Stimulated activated CD4-positive, alpha-beta T cell treated with anti-CD3 and anti-CD28 coated beads, TNF-alpha, amount 100 ng/mL, for 24 hours (primary cell): Measurements from ENCODE around the gene EFNB1.
"Not testable (repeated sequence)": the region's sequence is repeated elsewhere in the genome, so short reads cannot be mapped to it uniquely, and the experiment has no call there.

Experiments used
- DNase-seq, 3 experiments: peaks; one replicate each; pipeline ENCODE4 v3.0.0-alpha.2; 2020; ENCODE audit warnings: low read depth in 3 of 3

Gene EFNB1

DNA sequence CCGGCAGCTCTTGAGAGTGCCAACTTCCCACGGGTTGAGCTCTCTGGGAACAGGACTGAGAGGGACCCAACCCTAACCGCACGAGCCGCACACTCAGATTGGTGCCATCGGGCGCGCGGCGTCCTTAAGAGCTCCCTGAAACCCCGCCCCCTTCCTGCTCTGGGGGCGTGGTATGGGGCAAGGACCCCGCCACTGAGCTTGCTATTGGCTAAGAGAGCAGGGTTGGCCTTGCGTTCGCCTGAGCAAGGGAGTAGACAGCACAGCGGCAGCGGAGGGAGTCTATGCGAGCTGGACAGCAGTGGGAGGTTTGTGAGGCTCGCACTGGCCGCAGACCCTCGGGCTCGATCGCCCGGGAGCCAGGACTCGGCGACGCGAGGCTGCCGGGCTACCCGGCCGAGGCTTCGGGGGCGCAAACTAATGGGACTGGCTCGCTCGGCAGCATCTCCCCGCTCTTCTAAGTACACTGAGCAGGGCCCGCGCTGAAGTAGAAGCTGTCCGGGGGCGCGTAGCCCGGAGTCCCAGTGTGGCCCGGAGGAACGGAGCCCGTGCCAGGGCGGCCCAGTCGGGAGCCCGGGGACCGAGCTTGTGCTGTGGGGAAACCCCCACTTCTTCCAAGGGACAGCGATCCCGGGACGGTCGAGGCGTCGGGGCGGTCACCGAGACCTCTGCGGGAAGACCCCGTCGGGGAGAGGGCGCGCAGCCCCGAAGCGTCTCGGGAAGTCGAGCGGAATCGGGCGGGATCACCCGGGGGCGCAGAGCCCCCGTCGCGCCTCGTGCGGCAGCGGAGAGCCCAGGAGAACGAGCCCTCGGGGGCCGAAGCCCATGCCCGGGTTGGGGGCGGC, at the start of gene EFNB1:
Gene EFNB1, plus strand, starts transcription at position 282 of the 842 bp plus-strand sequence. CDS start 756 bp downstream, outside the sequence.
- peak; percentile 68 to 82 (median 69) for DNase-seq

DNA sequence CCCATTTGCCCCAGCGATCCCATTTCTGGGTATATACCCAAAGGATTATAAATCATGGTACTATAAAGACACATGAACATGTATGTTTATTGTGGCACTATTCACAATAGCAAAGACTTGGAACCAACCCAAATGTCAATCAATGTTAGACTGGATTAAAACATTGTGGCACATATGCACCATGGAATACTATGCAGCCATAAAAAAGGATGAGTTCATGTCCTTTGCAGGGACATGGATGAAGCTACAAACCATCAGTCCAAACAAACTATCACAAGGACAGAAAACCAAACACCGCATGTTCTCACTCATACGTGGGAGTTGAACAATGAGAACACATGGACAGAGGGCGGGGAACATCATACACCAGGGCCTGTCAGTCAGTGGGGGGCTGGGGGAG, 47.5 kb upstream of the EFNB1 start:
- DNase-seq: not testable (repeated sequence)

GRCh38 chrX:68784816-68785215, 44.0 kb upstream of the EFNB1 start:
- DNase-seq: no peak

DNA sequence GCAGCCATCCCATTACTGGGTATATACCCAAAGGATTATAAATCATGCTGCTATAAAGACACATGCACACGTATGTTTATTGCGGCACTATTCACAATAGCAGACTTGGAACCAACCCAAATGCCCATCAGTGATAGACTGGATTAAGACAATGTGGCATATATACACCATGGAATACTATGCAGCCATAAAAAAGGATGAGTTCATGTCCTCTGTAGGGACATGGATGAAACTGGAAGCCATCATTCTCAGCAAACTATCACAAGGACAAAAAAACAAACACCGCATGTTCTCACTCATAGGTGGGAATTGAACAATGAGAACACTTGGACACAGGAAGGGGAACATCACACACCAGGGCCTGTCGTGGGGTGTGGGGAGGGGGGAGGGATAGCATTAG, 42.2 kb upstream of the EFNB1 start:
- DNase-seq: not testable (repeated sequence)

GRCh38 chrX:68789966-68790365, 38.9 kb upstream of the EFNB1 start:
- DNase-seq: no peak

DNA sequence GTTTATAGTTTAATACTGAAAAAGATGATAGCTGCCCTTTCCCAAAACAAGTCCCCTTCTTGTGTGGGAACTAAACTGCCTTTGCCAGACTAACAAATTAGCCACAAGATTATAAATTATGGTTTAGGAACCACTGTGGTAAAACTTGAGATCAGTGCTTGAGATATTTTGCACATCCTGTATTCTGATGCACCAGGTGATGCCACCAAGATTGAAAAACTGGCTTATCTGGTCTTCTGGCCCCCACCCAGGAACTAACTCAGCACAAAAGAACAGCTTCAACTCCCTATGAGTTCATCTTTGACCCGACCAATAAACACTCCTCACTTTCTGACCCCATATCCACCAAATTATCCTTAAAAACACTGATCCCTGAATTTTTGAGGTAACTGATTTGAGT, 36.7 kb upstream of the EFNB1 start:
- DNase-seq: no peak

GRCh38 chrX:68794461-68794860, 34.4 kb upstream of the EFNB1 start:
- DNase-seq: no peak

GRCh38 chrX:68795741-68796140, 33.1 kb upstream of the EFNB1 start:
- no peak for DNase-seq

DNA sequence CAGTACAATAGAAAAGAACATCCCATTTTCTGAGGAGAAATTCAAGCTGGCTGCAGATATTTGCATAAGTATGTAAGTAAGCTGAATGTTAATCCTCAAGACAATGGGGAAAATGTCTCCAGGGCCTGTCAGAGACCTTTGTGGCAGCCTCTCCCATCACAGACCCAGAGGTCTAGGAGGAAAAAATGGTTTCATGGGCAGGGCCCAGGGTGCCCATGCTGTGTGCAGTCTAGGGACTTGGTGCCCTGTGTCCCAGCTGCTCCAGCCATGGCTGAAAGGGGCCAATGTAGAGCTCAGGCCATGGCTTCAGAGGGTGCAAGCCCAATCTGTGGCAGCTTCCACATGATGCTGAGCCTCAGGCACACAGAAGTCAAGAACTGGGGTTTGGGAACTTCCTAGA, 30.4 kb upstream of the EFNB1 start:
- DNase-seq: not testable (repeated sequence)

- DNase-seq: no peak
Measured at GRCh38 chrX:68801737-68802290, 27.0 kb upstream of the EFNB1 start.

- DNase-seq: no peak
Measured at GRCh38 chrX:68807818-68808217, 21.0 kb upstream of the EFNB1 start.

- no peak for DNase-seq
Measured at GRCh38 chrX:68808686-68809357, 20.0 kb upstream of the EFNB1 start.

DNA sequence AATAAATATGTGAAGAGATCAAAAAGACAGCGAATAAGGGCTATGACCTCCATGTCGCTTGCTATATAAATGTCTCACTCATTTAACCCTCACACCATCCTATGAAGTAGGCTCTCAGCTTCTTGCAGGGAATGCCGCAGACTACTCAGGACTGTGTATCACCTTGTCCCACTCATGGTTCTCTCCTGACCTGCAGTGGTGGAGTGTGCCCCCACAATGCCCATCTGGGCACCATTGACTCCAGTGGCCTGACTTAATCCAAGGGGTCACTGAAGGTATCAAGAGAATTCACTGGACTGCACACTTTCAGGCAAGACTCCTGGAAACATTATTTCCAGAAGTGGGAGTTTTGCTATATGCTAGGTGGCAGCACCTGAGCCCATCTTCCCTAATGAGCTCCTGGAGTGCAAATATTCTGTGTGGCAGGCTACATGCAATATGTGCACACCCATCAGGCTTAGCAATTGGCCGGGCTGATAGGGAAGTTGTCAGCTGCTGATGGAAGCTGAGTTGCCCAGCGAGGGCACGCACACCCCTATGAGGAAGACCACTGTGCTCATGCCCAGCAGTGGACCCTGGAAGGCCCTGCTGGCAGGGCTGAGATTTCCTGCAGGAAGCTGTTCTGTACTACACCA, 8.2 kb upstream of the EFNB1 start:
- DNase-seq: no peak

DNA sequence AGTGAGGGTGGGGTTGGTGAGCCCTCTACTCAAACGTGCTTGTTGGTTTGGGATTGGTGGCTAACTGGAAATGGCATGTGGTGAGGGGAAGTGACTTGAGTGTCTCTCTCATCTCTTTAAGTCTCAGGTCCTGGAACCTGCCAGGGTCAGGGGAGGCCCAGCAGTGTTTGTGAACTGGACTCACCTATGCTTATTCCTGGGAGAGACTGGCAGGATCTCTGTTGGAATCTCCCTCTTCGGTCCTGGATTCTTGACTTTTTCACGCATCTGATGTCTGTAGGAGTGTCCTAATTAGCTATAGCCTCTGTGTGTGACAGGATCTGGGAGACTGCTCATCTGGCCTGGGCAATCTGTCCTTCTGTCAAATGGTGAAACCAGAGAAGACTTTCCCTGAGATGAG, 7.2 kb upstream of the EFNB1 start:
- no peak for DNase-seq

DNA sequence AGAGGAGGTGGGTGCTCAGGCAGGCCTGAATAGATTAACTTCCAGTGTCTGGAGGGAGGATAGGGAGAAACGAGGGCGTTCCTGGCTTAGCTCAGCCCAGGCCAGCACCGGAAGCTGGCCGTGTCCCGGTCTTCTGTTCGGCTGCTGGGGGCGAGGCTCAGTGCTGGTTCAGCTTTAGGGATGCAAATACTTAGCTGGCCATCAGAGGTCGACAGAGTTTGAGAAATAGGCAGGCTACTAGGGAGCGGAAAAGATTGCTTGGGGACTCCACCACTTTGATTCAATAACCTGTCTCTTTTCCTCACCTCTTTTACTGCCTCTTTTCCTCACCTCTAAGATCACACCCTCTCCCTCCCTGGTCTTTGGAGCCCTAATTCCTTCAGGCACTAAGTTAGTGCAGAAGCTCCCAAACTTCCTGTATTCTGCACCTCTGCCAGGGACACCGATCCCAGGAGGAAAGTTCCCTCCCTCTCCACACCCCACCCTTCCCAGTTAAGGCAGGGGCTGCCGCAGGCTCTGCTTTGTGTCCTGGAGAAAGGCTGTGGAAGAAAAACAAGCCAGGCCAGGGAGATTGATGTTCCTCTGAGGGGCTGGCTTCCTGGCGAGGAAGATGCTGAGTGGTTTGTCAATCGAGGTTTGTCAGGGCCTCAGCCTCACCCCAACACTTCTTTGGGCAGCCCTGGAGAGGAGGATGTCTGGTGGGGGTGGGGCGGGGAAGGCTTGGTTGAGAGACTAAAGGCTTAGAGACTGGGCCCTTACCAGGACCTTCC, 6.0 kb upstream of the EFNB1 start:
- DNase-seq: no peak

GRCh38 chrX:68823413-68824151, 5.2 kb upstream of the EFNB1 start:
- DNase-seq: no peak

GRCh38 chrX:68824152-68824433, 4.7 kb upstream of the EFNB1 start:
- no peak for DNase-seq

DNA sequence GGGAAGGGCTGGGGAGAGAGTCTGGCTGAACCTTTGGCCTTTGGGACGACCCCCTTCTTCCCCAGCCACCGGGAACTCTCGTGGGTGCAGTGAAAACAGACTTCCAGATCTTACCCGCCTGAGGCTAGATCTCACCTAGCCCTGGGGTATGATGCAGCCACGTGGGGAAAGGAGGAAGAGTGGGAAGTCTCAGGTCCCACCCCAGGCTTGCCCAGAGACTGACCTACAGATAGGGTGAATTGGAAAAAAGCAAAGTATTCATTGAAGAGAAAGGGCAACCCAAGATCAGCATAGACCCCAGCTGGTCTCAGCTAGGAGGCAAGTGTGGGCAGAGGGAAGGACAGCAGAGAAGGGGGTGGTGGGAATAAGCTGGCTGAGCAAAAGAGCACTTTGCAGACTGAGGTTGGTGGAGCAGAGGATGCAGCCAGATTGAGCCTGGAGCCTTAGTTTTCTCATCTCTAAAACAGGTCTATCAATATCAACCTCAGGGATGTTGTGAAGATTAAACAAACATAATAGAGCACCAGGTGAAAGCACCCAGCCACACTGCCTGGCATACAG, 4.2 kb upstream of the EFNB1 start:
- no peak for DNase-seq

DNA sequence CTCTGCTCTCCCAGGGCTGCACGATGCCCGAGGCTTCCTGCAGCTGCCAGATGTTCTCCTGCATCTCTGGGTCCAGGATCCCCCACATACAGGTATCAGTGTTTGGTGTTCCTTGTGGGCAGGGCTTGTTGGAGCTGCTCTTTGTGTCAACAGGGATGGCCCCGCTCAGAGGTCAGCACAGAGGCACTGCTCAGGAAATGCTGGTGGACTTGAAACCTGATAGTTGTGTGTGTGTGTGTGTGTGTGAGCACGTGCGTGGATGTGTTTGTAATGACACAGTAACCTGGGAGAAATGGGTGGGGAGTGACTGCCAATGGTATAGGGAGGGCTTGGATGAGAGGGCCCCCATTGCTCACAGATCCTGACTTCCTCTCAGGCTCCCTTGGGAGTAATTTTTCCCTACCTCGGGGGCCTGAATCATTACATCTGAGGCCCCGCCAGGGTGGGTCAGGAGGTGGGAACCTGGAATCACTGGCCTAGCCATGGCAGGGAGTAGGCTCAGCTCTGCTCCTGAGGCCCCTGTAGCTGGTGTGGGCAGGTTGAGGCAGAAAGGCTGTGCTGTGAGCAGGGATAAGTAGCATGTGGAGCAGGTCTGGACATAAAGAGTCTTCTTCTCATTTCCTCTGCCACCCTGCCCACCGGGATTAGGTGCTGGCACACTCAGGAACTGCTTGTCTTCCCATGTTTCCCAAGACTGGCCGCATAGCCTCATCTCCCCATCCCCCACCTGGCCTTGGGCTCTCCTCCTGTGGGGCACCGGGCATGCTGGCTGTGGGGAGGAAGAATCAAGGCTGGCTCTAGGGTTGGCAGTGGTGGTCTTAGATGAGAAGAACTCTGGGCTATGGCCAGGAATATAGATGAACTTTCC, 2.5 kb upstream of the EFNB1 start:
- DNase-seq: no peak

- no peak for DNase-seq
Measured at GRCh38 chrX:68827256-68827655, 1.6 kb upstream of the EFNB1 start.
